HFF-Myc (cell line): ENCODE data around the gene DIPK1C.

Experiments used
- DNase-seq: peaks from one replicate; pipeline ENCODE4 v3.0.0-alpha.2; 2011; ENCODE audit warnings: low read depth; ENCODE audit errors: extremely low read depth
- H3K4me3 ChIP-seq: replicated peaks from 2 replicates; pipeline ENCODE4 v1.5.1; 2011; ENCODE audit warnings: low read depth, mild to moderate bottlenecking, control low read depth, low read length
- TF ChIP-seq, protein P1 (sequence below): IDR thresholded peaks from 2 replicates; pipeline ENCODE4 v1.5.1; 2012; ENCODE audit warnings: mild to moderate bottlenecking, low read depth, low read length, control low read depth; ENCODE audit errors: missing control alignments

DIPK1C gene

DNA sequence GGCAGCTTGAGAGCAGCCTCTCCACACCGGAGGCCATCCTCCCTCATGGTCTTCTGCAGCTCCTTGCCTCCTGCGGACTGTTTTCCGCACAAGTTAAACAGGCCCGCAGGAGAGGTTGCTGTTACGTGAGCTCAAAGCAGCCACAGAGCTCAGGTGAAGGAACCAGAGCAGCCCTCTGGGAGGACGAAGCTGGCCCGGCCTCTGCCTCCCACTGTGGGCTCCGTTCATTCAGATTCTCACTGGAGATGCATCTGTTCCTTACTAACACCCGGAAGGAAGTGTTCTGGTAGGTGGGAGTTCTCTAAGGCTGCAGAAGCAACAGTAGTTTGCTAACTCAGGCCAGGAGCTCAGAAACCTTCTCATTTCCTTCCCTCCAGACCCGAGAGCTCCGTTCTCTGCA lies 10.9 kb downstream of the DIPK1C start:
- TF ChIP-seq, protein P1, sequence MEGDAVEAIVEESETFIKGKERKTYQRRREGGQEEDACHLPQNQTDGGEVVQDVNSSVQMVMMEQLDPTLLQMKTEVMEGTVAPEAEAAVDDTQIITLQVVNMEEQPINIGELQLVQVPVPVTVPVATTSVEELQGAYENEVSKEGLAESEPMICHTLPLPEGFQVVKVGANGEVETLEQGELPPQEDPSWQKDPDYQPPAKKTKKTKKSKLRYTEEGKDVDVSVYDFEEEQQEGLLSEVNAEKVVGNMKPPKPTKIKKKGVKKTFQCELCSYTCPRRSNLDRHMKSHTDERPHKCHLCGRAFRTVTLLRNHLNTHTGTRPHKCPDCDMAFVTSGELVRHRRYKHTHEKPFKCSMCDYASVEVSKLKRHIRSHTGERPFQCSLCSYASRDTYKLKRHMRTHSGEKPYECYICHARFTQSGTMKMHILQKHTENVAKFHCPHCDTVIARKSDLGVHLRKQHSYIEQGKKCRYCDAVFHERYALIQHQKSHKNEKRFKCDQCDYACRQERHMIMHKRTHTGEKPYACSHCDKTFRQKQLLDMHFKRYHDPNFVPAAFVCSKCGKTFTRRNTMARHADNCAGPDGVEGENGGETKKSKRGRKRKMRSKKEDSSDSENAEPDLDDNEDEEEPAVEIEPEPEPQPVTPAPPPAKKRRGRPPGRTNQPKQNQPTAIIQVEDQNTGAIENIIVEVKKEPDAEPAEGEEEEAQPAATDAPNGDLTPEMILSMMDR = no peak
- H3K4me3 ChIP-seq = no peak overlapping the region
- DNase-seq = no peak

DNA sequence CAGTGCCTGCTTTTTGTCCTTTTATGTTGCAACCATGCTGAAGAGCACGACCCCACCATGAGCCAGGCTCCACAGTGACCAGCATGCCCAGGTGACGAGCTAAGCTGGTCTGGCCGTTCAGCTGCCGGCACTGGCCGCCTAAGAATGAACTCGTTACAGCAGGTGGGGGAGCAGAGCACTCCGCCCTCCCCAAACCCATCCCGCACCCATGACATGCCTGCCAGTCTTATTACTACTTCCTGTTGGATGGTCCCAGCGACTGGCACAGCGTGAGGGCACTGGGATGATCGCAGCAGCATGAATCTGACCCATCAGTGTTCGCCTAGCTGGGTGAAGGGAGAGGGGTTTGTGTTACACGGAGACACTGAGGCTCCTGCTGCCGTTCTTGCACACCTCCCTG lies 11.5 kb downstream of the DIPK1C start:
- H3K4me3 ChIP-seq = no peak overlapping the region
- TF ChIP-seq, protein P1 = no peak
- no peak for DNase-seq

DNA sequence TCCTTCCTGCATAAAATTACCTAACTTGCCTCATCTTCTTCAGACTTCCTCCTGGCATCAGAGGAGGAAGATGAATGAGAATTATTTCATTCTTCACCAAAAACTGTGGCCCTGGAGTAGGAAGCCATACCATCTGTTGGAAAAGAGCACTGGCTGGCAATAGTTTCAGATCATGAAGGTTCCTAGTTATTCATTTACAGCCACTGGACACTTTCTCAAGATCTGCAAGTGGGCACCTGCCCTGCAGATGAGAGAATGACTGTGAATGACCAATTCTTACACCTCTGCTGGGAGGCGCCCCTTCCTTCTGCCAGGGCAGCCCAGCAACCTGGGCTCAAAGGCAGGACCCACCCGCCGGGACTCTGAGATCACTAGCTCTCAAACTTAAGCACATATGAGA lies 13.0 kb downstream of the DIPK1C start:
- H3K4me3 ChIP-seq = no peak overlapping the region
- DNase-seq = no peak
- TF ChIP-seq, protein P1 = no peak

DNA sequence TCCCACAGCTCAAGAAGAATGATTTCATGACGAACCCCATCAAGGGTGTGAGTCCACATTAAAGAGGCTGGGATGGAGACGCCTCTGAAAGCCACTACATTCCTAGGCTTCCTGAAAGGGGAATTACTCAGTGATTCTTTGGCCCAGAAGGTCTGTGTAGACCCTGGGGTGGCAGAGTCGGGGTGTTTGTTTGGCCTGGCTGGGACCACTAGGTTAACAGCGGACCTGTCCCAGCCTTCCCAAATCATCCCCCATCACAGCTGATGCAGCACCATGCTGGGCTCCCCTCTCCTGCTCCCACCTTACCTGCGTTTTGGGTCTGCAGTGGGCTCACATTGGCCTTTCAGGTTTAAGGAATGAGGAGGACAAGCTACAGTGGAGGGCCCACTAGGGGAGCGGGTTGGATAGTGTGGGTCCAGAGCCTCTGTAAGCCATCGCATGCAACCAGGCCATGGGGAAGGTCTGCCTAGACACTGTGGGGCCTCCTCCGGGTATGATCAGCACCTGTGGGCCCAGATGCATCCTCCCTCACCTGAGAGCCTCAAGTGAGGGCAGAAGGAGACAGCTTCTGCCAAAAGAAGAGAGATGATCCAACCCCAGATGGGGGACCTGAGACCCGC lies 16.2 kb downstream of the DIPK1C start:
- no peak for DNase-seq
- TF ChIP-seq, protein P1 = no peak
- no peak overlapping the region for H3K4me3 ChIP-seq

DNA sequence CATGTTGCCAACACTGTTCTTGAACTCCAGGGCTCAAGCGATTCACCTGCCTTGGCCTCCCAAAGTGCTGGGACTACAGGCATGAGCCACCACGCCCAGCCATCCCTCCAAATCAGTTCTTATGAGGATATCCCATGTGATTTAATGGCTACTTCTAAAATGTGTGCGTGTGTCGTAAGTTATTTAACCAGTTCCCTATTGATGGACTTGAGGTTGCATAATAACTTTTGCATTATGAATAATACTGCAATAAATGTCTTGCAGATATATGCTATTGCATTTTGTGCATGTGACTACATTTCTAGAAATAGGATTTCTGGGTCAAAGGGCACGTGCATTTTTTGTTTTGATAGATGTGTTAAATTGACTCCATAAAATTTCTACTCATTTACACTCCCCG lies 19.0 kb downstream of the DIPK1C start:
- TF ChIP-seq, protein P1 = no peak
- DNase-seq = no peak
- no peak overlapping the region for H3K4me3 ChIP-seq

DNA sequence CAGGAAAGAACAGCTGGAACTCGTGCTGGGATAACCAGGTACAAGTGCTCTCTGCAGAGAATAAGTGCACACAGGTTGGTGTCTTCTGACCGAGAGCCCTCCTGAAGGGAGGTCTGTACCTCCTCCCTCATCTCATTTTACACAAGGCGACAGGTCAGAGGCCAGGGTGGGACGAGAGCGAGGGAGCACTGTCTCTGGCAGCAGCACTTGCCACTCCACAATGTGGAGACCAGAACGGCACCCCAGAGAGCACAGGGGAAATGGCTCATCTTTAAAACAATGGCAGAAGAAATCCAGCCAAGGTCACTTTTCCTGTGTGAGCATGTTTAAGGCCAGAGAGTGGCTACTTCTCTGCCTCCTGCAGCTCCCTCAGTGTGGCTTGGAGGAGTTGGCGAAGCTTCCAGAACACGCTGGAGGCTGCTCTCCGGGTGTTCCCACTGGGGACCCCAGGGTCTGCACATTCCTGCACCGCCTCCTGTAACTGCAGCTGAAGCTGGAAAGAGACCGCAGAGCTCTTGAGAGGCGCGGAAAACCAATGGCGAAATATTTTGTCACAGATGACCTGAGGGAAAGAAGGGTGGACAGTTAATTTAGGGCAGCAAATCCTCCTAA lies 20.8 kb downstream of the DIPK1C start:
- no peak for DNase-seq
- H3K4me3 ChIP-seq = no peak overlapping the region
- TF ChIP-seq, protein P1 = no peak
